Stimulated activated CD4-positive, alpha-beta T cell treated with anti-CD3 and anti-CD28 coated beads, Interleukin-4, amount 100 ng/mL, for 48 hours (primary cell): Measurements from ENCODE around the gene HDAC4.

Experiments used
- DNase-seq, 2 donors: peaks; one replicate each; pipeline ENCODE4 v3.0.0-alpha.2; 2020; ENCODE audit warnings: low read depth in 2 of 2

The HDAC4 gene

DNA sequence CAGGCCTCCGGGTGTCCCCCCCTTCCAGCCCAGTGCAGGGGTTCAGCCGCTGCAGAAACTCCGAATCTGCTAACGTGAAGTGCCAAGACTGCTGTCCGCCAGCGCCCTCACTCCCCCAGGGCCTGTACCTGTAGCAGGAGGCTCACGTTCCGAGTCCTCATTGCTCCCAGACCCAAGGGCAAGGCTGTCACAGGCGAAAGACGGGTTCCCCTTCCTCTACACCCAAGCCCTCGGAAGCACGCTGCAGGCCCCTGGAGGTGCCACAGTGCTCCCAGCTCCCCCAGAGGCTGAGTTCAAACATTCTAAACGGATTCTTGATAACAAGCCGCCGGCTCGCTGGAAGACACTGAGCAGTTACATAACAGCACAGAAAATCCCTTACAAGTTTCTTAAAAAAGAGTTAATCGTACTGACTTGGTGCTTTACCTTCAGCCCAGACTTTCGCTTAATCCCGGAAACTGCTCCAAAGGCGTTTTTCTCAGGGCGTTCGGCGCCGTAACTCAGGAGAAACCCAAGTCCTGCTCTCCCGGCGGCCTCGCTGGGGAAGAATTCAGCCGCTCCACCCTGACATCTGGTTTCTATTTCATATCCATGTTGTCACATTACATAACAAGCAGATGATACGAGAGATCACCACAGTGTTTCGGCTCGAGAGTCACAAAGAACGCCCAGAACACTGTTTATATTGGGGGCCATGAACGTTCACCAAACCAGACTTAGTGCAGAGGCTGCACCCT is 92.0 kb downstream of the HDAC4 start:
- DNase-seq: no peak

DNA sequence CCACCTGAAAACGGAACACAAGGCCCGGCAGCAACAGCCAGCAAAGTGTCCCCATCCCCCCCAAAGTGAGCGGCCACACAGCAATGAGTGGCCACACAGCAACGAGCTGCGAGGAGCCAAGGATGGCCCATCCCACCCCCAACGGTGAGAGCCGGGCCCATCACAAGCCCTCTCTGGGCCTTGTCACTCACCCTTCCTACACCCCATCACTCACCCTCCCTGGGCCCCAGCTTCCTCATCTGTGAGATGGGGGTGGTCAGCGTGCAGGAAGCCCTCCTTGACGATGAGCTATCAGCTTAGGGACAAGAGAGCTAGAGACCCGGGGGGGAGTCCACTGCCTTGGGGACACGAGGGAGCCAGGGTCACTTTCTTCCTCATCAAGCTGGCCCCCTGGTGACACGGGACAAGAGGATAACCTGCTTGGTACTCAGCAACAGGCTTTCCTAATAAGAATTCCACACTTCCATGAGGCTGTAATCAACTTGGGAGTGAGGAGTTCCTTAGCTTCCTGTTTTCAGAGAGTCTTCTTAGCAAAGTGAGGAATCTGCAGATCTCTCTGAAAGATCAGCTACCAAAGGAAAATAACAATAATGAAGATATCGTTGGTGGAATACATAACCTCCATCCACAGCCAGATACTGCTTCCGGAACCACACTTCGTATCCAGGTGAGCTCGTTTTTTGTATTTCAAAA is 92.8 kb downstream of the HDAC4 start:
- DNase-seq: no peak

DNA sequence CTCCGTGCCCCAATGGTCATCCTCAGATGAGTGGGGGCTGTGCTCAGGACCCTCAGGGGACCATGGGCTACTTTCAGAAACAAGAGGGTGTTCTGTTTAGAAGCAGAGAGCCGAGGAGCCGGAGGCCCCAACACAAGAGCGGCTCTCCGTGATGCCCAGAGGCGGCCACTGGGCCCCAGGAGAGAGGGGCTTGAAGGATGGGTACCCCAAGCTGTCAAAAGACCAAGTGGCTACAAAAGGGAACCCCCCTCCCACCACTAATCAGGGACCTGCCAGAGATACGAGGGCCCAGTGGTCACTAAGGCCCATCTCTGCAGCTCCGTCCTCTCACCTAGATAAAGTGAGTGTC is 93.6 kb downstream of the HDAC4 start:
- DNase-seq: no peak

DNA sequence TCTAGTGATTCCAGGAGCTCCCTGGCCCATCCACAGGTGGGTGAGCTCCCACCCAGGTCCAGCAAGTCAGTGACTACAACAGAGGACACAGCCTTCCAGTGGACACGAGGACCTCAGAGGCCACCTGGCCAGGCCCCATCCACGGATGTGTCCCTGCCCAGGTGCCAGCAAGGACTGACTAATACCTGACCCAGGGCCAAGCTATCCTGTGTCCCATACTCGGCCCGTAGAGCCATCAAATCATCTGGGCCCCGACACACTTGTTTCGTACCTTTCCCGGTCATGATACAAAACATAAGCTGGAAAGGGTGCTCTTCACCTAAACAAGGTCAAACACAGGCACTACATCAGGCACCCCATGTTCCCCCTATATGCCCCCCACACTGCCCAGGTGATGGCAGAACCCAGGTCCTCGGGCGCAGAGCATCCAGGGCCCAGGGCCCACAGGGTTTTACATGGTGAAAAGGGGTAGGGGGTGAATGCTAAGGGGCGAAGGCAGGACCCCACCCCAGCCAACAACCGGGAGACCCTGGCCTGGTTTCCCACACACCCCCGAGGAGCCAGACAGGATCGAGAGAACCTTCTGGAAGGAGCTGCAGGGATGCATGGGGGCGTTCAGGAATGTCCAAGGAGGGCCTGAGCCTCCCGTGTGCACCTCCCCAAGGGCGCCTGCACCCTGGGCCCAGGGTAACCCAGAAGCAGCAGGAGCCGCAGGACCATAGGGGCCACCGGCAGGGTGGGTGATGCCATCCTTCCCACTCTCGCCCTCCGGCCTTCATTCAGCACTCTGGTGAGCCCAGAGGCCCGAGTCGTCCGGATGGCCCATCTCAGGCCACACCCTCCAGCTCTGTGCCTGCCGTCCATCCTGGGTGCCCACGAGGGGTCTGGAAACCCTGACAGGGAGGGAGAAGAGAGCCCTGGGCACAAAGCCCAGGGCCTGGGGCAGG is 94.3 kb downstream of the HDAC4 start:
- no peak for DNase-seq

DNA sequence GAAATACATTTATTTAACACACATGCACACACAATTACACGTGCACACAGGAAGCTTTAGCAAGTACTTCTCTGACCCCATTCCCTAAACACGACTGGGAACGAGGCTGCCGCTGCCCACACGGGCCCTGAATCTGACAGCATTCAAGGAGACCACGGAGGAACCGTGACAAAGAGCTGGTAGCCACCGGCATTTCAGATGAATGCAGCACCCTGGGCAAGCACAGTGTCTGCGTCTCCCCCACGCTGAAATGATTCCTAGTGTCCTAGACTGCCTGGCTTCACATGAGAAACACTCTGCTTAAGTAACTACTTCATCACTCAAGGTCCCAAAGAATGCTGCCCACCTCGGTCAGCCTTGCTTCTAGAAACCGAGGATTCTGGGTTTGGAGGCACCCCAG is 95.0 kb downstream of the HDAC4 start:
- DNase-seq: no peak

DNA sequence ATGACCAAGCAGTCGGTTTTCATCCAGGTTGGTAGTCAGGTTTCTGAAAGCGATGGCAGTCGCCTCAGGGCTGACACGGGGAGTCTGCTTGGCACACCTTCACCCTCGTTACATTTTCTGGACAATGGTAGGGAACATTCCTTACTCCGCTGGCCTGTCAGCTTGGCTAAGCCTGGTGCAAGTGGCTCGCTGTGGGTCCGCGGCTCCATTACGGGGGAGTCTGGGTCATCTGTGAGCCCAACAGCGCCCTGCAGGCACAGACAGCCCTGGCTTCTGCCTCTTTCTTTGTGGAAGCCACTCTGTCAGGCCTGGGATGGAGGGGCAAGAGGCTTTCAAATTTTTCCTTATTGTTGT is 95.6 kb downstream of the HDAC4 start:
- DNase-seq: no peak

DNA sequence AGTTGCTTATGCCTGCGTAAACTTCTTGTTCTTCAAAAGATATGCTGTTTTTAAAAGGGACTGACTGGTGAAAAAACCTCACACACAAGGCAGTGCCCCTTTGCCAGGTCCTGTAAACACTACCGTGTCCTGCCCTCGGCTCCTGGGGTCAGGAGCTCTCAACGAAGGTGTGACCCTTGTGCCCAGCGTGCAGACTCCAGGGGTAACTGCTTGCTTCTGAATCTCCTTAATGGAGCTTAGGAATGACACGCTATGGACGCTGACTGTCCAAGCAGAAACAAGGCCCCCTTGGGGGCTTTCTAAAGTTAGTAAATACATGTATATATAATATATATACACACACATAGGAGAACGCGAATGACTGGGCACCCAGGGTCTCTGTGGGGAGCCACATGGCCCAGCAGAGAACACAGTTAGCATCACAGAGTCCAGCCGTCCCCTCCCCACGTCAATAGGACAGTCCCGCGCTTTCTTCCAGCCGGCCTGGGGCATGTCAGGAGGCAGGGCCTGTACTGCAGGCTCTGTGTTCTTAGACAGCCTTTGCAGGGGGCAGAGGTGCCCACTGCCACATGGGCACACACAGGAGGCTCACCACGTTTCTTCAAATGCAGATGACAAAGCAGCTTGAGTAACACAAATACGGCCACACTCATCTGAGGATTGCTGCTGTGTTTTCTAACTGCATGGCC is 96.1 kb downstream of the HDAC4 start:
- no peak for DNase-seq

DNA sequence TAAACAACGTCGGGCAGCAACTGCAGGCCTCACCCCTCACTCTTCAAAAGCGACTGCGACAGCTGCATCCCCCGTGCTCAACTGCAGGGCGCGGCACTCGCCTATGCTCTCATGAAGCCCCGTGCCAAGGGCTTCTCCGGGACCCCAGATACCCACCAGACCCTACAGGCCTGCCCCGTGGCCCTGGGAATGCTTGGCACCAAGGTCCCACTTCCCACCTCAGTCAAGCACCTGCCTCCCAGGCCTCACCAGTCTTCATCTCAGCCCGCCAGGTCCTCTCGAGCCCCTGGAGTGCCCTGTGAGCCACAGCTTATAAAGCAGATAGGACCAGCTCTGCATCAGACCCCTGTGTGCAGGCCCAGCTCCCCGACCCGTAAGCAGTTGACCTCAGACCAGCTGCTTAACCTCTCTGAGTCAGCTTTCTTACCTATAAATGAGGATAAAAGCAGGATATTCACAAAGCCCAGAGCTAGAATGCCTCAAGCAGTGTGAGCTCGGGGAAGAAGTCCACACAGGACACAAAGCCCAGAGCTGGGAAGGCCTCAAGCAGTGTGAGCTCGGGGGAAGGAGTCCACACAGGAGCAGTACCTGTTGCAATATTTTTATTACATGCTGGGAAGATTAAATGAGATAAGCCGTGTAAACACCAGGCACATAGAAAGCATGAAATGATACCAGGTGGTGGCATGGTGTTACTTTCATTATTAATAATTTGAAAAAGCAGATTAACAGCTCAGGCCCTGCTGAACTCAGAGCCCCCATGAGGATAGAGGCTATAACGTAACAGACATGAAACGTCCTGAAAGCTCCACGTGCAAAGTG is 96.9 kb downstream of the HDAC4 start:
- DNase-seq: no peak

DNA sequence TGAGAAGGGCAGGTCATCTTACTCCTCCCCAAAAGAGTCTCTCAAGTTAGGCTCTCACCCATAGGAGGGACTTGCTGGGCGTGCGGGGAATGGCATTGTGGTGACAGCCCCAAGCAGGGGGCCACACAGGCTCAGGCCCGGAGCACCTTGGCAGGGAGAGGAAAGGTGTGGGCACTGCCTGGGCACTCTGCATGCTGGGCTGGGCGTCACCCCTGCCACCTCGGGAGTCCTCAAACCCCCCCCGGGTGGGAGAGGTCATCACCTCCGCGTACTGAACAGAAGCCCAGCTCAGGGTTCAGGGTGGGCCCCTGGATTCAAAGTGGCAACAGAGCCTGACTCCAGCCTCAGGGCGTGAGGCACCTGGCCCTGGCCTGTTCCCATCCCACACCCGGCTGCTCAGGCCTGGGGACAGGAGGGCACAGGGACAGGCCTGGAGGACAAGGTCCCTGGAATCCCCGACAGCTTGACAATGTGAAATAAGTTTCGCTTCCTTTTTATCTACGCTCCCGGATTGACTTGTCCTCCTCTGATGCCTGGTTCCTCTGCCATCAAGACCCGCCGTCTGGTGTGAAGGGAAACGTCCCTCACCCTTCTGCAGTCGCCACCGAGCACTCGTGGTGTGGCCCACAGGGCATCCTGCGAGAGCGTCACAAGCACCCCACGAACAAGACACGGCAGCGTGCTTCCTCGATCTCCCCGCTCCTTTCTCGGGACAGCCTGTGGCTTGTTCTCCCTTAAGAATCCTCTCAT is 97.8 kb downstream of the HDAC4 start:
- no peak for DNase-seq

DNA sequence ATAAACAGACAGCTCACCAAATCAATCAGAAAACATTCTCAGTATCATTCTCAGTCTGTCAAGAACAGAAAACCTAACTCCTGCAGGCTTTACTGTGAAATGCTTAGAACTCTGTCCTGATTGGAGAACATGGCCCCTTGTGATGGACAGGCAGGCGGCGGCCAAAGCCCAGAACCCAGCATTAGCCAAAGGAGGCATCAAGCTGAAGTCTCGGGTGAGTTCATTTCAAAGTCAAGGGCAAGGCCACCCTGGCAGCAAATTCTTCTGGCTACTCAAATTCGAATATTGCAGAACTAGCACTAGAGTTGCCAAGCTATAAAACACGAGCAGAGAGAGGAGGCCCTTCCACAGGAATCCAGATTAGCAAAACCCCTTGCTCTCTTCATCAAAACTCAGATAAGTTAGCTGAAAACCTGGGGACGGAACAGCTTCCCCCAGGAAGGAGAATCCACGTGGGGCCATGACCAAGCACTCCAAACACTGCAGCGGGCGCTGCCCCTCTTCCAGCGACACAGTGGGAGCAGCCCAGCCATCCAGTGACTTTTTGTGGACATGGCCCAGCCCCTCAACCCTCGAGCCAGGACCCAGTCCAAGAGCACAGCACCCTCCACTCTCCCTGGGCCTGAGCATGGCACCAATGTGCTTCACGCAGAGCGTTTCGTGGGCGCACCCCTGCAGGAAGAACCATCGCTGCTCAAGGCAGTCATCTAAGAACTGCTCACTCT is 98.6 kb downstream of the HDAC4 start:
- DNase-seq: no peak

DNA sequence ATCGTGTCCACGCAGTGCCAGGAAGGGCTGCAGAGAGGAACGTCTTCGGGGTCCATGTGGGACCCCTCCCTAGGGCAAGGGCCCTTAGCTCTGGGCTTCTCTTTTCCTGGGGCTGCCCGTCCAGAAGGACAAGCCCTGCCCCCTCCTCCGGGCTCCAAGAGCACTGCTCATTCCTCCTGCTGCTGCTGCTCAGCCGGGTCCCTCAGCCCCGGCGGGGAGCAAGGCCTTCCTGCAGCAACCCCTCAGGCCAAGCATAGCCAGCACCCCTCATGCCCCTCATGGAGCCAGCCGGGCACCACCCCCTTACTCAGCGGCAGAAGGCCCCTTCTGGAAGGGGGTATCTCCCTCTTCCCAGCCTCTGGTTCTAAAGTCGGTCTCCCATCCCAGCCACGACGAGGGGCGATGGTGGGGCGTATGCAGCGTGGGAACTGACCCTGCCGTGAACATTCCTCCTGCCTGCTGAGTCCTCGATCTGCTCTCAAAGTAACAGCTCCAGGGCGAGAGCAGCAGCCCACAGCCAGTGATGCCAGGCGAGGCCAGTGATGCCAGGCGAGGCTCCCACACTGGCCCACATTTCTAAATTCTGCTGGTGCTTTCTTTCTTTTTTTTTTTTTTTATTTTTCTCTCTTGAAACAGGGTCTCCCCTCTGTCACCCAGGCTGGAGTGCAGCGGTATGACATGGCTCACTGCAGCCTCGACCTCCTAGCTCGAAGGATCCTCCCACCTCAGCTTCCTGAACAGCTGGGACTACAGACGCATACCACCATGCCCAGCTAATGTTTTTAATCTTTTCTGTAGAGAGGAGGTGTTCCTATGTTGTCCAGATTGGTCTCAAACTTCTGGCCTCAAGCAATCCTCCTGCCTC is 99.7 kb downstream of the HDAC4 start:
- no peak for DNase-seq

DNA sequence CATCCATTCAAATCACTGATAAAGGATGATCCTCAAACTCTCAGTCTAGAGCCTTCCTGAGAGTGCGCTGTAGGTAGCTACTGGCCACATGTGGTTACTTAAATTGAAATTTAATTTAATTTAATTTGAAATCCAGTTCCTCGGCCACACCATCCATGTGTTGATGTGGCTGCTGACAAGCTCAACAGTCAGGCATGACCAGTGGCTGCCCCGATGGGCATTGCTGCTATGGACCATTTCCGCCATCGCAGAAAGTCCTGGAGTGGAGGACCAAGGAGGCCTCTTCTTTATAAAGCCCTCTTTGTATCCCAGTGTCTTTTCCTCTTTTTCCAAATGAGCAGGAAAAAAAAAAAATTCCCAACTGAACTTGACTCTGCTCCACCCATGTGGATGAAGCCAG is 100.6 kb downstream of the HDAC4 start:
- no peak for DNase-seq

DNA sequence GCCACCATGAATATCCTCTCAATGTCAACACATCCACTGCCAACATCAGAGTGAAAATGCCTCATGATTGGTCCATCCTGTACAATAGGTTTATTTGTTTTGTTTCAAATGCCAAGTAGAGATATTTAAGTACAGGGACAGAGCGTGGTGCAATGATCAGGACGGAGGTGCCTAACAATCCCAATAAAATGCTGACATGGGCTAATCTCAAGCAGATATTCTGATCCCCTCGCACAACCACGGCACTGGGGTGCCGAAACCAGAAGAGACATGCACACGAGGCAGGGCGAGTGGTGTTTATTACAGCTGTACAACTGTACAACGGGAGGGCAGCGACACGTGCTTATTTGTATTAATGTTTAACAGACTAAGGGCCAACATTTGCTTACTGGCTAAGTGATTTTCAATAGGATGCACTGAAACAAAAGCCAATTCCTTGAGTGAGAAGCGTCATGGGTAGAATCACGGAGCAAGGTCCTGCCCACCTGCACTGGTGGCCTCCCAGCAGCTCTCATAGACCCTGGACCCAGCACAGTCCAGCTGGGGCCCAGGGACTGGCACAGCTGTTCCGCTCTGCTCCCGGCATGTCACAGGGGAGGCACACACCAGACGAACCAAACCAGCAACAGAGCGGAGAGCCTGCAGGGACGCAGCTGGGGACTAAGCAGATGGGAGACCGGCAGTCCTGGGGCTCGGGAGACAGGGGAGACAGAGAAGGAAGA is 101.4 kb downstream of the HDAC4 start:
- no peak for DNase-seq

DNA sequence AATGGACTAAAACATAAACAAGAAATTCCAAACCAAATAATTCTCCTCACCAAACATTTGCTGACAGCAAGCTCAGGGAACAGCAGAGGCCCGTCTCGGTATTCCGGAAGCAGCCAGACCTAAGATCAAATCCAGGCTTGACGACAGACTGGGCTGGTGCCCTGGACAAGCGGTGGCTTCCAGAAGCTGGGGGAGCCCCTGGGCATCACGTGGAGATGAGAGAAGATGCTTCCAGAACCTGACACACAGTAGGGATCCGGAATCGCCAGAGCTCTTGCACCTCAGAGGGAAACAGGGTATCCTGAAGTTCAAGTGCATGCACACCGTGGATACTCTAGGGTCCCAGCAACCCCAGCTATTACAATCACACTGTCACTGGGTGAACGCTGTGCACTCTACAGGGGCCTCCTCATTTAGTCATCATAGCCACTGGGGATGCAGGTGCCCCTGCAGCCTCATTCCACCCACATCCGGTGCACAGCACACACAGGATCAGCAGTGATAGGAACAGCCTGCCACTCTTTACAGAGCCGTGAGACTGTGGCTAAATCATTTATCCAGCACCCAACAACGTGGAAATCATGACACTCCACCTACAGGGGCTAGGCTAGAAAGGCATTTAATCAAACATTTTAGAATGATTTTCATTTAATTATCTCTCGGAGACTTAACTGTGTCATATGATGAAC is 102.6 kb downstream of the HDAC4 start:
- DNase-seq: peak; percentile 50 to 61

DNA sequence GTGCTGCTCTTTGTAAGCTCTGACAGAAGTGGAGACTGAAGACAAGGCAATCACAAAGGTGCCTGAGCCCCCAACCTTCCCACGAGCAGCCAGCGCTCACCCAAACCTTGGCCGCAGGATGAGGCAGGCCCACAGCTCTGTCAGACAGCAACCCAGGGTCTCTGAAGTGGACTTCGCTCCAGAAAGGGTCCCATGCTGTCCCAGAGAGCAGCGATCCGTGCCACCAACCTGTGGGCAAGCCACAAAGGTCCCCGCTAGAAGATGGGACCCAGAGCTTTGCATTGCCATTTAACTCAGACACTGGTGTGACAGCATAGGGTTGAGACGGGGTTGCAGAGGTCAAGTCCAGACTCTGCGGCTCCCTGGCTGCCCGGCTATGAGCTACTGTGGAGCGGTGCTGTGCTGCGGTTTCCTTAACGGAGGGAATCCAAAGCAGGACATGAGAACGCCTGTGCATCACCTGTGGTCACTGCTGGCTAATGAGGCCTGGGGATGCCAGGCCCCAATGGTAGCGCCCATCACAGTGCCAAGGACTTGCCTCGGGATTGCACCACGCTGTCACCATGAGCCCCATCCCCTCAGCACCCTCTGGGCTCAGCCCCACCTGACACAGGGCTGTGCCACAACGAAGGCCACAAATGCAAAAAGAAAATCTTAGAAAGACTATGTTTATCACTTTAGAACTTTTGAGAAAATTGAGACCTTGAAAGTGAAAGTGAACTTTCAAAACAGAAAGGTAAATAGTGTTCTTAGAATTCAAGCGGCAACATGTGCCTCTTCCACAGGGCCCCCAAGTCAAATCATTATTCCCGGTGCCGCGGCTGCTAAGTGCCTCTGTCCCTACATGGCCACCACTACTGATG is 103.4 kb downstream of the HDAC4 start:
- DNase-seq: no peak
